GM18858 (cell line): ENCODE measurements around the gene MOV10L1.

Experiments used
- ATAC-seq: cut with Tn5 transposase; IDR thresholded peaks from one replicate; pipeline ENCODE4 v1.9.1; 2021; ENCODE audit not compliant: unreplicated experiment

The MOV10L1 gene

GRCh38 chr22:50184902-50185374, 95.1 kb downstream of the MOV10L1 start:
- no peak for ATAC-seq

- ATAC-seq = no peak
Observed at GRCh38 chr22:50185375-50186087, 95.7 kb downstream of the MOV10L1 start, which contains the start of gene TRABD. TSS of gene TRABD (plus strand) at chr22:50185913. CDS start at chr22:50193061, 7,148 bp downstream.

GRCh38 chr22:50186181-50186714, 96.4 kb downstream of the MOV10L1 start:
- ATAC-seq = no peak

GRCh38 chr22:50186761-50187523, 97.1 kb downstream of the MOV10L1 start:
- ATAC-seq = no peak

- no peak for ATAC-seq
Observed at GRCh38 chr22:50188356-50188755, 98.5 kb downstream of the MOV10L1 start.

GRCh38 chr22:50189184-50189848, 99.5 kb downstream of the MOV10L1 start:
- ATAC-seq = no peak

GRCh38 chr22:50189849-50190181, 100.0 kb downstream of the MOV10L1 start:
- ATAC-seq = no peak

- peak; percentile 29 for ATAC-seq
Observed at GRCh38 chr22:50190182-50190940, 100.6 kb downstream of the MOV10L1 start.

- peak; percentile 27 for ATAC-seq
Observed at GRCh38 chr22:50190941-50191741, 101.3 kb downstream of the MOV10L1 start.

- no peak for ATAC-seq
Observed at GRCh38 chr22:50192436-50193204, 102.8 kb downstream of the MOV10L1 start.

GRCh38 chr22:50193621-50194020, 103.8 kb downstream of the MOV10L1 start:
- no peak for ATAC-seq

GRCh38 chr22:50194037-50194805, 104.4 kb downstream of the MOV10L1 start:
- no peak for ATAC-seq

- no peak for ATAC-seq
Observed at GRCh38 chr22:50196256-50196655, 106.5 kb downstream of the MOV10L1 start.

GRCh38 chr22:50197000-50197800, 107.4 kb downstream of the MOV10L1 start:
- no peak for ATAC-seq

GRCh38 chr22:50197856-50198623, 108.2 kb downstream of the MOV10L1 start:
- ATAC-seq = no peak

- ATAC-seq = no peak
Observed at GRCh38 chr22:50198624-50199017, 108.8 kb downstream of the MOV10L1 start.

- no peak for ATAC-seq
Observed at GRCh38 chr22:50199251-50199721, 109.5 kb downstream of the MOV10L1 start.
